BE2C (cell line): ENCODE measurements around the gene PRND.
A peak's percentile ranks its signal among the peaks of the same experiment; 100 is the strongest.

Source experiments
- DNase-seq: peaks from one replicate; pipeline ENCODE4 v3.0.0-alpha.2; 2020
- H3K27me3 ChIP-seq: fragments of 250-450 bp; sonication (Bioruptor Pico); 2 replicates; pipeline ENCODE4 v1.5.1; 2020; ENCODE audit warnings: mild to moderate bottlenecking
- H3K36me3 ChIP-seq: fragments of 250-450 bp; sonication (Bioruptor Pico); 2 replicates; pipeline ENCODE4 v1.5.1; 2020; ENCODE audit warnings: mild to moderate bottlenecking
- H3K4me1 ChIP-seq: fragments of 250-450 bp; sonication (Bioruptor Pico); 2 replicates; pipeline ENCODE4 v1.5.1; 2020
- H3K4me3 ChIP-seq: 2 replicates; pipeline ENCODE4 v1.5.1; 2011; ENCODE audit warnings: low read depth, low read length
- H3K9me3 ChIP-seq: fragments of 250-450 bp; sonication (Bioruptor Pico); 2 replicates; pipeline ENCODE4 v1.5.1; 2020
- TF ChIP-seq, protein P1 (sequence below): IDR thresholded peaks from 2 replicates; pipeline ENCODE4 v1.5.1; 2012; ENCODE audit warnings: mild to moderate bottlenecking, low read depth, low read length

Gene PRND

DNA sequence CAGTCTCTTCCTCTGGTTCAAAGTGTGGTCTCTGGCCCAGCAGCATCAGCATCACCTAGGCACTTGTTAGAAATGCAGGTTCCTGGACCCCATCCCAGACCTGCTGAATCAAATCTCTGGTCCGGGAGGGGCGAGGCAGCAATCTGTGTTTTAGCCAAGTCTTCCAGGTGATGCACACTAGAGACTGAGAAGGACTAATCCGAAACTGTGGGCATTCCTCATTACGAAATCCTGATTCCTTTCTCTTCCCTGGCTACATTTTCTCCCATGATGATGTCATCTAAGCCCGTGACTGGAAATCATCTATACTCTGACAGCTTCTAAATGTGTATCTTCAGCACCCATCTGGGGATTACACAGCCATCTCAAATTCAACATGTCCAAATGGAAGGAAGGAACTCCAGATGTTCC is 39.7 kb upstream of the PRND start:
- Histone ChIP-seq H3K4me3 (no peak overlapping the region), H3K36me3 (no peaks in the 10 kb centered on the region), H3K4me1 (no peaks in the 10 kb centered on the region), H3K27me3 (peaks cover 19% of the 10 kb centered on the region), H3K9me3 (no peaks in the 10 kb centered on the region)
- TF ChIP-seq, protein P1, sequence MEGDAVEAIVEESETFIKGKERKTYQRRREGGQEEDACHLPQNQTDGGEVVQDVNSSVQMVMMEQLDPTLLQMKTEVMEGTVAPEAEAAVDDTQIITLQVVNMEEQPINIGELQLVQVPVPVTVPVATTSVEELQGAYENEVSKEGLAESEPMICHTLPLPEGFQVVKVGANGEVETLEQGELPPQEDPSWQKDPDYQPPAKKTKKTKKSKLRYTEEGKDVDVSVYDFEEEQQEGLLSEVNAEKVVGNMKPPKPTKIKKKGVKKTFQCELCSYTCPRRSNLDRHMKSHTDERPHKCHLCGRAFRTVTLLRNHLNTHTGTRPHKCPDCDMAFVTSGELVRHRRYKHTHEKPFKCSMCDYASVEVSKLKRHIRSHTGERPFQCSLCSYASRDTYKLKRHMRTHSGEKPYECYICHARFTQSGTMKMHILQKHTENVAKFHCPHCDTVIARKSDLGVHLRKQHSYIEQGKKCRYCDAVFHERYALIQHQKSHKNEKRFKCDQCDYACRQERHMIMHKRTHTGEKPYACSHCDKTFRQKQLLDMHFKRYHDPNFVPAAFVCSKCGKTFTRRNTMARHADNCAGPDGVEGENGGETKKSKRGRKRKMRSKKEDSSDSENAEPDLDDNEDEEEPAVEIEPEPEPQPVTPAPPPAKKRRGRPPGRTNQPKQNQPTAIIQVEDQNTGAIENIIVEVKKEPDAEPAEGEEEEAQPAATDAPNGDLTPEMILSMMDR, result no peak
- DNase-seq, result no peak

DNA sequence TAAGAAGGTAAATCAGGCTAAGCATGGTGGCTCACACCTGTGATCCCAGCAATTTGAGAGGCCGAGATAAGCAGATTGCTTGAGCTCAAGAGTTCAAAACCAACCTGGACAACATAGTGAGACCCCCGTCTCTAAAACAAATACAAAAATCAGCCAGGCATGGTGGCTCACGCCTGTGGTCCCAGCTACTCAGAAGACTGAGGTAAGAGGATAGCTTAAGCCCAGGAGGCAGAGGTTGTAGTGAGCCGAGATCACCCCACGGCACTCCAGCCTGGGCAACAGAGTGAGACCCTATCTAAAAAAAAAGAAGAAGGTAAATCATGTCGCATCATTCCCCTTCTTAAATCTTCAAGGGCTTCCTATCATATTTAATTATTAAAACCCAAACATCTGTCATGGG is 39.0 kb upstream of the PRND start:
- H3K4me1 ChIP-seq, result no peaks in the 10 kb centered on the region
- H3K9me3 ChIP-seq, result no peaks in the 10 kb centered on the region
- DNase-seq, result no peak
- TF ChIP-seq, protein P1, result no peak
- no peak overlapping the region for H3K4me3 ChIP-seq
- peaks cover 16% of the 10 kb centered on the region for H3K27me3 ChIP-seq
- H3K36me3 ChIP-seq, result no peaks in the 10 kb centered on the region

DNA sequence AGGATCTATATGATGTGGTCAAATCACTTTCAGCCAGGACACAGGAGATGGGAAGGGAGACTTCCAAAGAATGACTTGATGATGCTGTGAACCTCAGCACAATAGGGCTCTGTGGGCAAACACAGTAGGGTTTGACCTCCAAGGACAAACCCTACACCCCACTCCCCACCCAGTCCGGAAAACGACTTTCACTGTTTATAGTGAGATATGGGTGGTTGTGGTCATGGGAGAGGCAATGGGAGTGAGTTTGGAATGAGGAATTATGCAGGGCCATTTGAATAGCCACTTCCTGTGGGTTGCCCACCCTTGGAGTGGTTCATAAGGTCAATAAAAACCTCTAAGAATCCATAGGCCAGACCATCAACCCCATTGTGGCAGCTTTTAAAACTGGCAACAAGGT is 38.4 kb upstream of the PRND start:
- Histone ChIP-seq H3K4me3 (no peak overlapping the region), H3K9me3 (no peaks in the 10 kb centered on the region), H3K4me1 (no peaks in the 10 kb centered on the region), H3K27me3 (peaks cover 10% of the 10 kb centered on the region), H3K36me3 (no peaks in the 10 kb centered on the region)
- TF ChIP-seq, protein P1, result no peak
- no peak for DNase-seq

DNA sequence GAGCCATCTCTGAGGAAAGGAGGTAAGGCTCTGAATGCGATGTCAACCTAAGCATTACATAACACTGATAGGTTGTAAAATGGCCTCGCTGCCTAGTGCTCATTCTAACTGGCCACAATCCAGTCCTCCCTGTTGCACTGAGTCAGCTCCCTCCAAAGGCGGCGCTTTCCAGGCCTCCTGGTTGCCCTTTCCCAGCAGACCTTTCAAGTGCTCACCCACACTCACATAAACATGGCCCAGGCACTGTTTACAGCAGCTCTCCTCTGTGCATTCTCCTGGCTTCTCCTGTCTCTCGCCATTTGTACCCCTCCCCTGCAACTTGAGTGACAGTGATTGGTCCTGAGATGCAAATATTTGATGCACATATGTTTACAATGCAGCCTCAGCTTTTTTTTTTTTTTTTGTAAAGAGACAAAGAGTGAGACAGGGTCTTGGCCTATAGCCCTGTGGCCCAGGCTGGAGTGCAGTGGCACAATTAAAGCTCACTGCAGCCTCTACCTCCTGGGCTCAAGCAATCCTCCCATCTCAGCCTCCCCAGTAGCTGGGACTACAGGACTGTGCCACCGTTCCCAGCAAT is 36.8 kb upstream of the PRND start:
- DNase-seq, result no peak
- no peak overlapping the region for H3K4me3 ChIP-seq
- TF ChIP-seq, protein P1, result no peak
- no peaks in the 10 kb centered on the region for H3K4me1 ChIP-seq
- H3K36me3 ChIP-seq, result no peaks in the 10 kb centered on the region
- H3K27me3 ChIP-seq, result peaks cover 8% of the 10 kb centered on the region
- H3K9me3 ChIP-seq, result no peaks in the 10 kb centered on the region

DNA sequence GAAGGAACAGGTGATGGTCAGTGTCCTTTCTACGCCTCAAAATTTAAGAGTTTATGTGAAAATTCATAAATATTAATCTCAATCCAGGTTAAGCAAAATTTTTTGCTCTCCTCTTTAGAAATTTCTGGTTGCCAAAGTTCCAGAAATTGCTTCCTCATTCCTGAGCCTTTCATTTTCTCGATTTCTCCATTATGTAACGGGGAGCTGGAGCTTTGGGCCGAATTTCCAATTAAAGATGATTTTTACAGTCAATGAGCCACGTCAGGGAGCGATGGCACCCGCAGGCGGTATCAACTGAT is 35.8 kb upstream of the PRND start:
- no peaks in the 10 kb centered on the region for H3K36me3 ChIP-seq
- H3K4me3 ChIP-seq, result peak overlapping the region; percentile 67
- TF ChIP-seq, protein P1, result no peak
- peaks cover 5% of the 10 kb centered on the region for H3K27me3 ChIP-seq
- H3K9me3 ChIP-seq, result no peaks in the 10 kb centered on the region
- H3K4me1 ChIP-seq, result no peaks in the 10 kb centered on the region
- DNase-seq, result no peak

DNA sequence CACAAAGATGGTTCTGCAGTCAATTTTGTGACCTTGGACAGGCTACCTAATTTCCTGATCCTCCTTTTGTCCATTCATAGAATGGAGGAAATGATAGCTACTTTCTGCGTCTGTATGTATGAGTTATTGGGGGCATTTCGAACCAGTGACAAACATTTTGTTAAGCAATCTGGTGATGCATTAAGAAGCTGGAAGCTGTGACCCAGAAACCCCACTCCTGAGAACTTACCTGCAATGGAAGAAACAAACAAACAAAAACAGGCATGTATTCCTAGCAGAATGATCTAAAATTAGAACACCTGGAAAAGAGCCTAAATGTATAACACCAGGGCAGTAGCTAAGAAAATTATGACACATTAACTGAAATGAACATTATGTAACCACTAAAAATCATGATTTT is 33.4 kb upstream of the PRND start:
- no peaks in the 10 kb centered on the region for H3K27me3 ChIP-seq
- TF ChIP-seq, protein P1, result no peak
- no peaks in the 10 kb centered on the region for H3K36me3 ChIP-seq
- no peaks in the 10 kb centered on the region for H3K9me3 ChIP-seq
- no peak overlapping the region for H3K4me3 ChIP-seq
- DNase-seq, result no peak
- H3K4me1 ChIP-seq, result no peaks in the 10 kb centered on the region
